Stomach smooth muscle (tissue), 2 donors: Measurements from ENCODE around the gene VPS9D1.

ENCODE experiments used
- H3K27ac ChIP-seq: one replicate; pipeline ENCODE4 v1.7.0; 2013; ENCODE audit warnings: mild to moderate bottlenecking, low read length, inconsistent platforms
- H3K27me3 ChIP-seq, 2 donors: one replicate each; pipeline ENCODE4 v1.7.0; 2013; ENCODE audit warnings: low read length in 2 of 2; ENCODE audit not compliant: insufficient read depth in 2 of 2, control insufficient read depth in 1 of 2
- H3K36me3 ChIP-seq, 2 donors: one replicate each; pipeline ENCODE4 v1.7.0; 2013; ENCODE audit warnings: low read length in 2 of 2; ENCODE audit not compliant: control insufficient read depth in 2 of 2, insufficient read depth in 2 of 2
- H3K4me1 ChIP-seq: one replicate; pipeline ENCODE4 v1.7.0; 2013; ENCODE audit warnings: low read length; ENCODE audit not compliant: control insufficient read depth, insufficient read depth
- H3K4me3 ChIP-seq, 2 donors: one replicate each; pipeline ENCODE4 v1.7.0; 2013; ENCODE audit warnings: low read length in 2 of 2
- H3K9ac ChIP-seq, 2 donors: one replicate each; pipeline ENCODE4 v1.7.0; 2013; ENCODE audit warnings: low read length in 2 of 2, mild to moderate bottlenecking in 1 of 2
- H3K9me3 ChIP-seq, 2 donors: one replicate each; pipeline ENCODE4 v1.7.0; 2013; ENCODE audit warnings: low read length in 2 of 2; ENCODE audit not compliant: control insufficient read depth in 2 of 2
- donor health status: healthy.
- donor health status: Pancreatic carcinoma.

VPS9D1 gene

GRCh38 chr16:89744813-89745212, 24.1 kb upstream of the VPS9D1 start:
- Histone ChIP-seq H3K4me3 (no peak overlapping the region), H3K9ac (no peak overlapping the region), H3K4me1 (no peaks in the 10 kb centered on the region), H3K9me3 (no peaks in the 10 kb centered on the region), H3K27ac (no peak overlapping the region), H3K36me3 (peaks cover 2 to 4% of the 10 kb centered on the region in 2 donors), H3K27me3 (no peaks in the 10 kb centered on the region)

GRCh38 chr16:89742948-89743347, 22.2 kb upstream of the VPS9D1 start:
- peaks cover 20% of the 10 kb centered on the region in 2 donors for H3K36me3 ChIP-seq

GRCh38 chr16:89741342-89742014, 20.8 kb upstream of the VPS9D1 start:
- Histone ChIP-seq H3K27me3 (no peaks in the 10 kb centered on the region), H3K9ac (no peak overlapping the region), H3K4me1 (no peaks in the 10 kb centered on the region), H3K27ac (no peak overlapping the region), H3K36me3 (peaks cover 30 to 33% of the 10 kb centered on the region in 2 donors), H3K9me3 (no peaks in the 10 kb centered on the region), H3K4me3 (no peak overlapping the region)

More at GRCh38 chr16:89742948-89743347, 22.2 kb upstream of the VPS9D1 start:
- Histone ChIP-seq H3K27ac (no peak overlapping the region), H3K9me3 (no peaks in the 10 kb centered on the region), H3K4me1 (no peaks in the 10 kb centered on the region), H3K4me3 (no peak overlapping the region), H3K27me3 (no peaks in the 10 kb centered on the region), H3K9ac (peak overlapping the region in 1 of 2 donors; percentile 29)

- no peak overlapping the region for H3K9ac ChIP-seq
- no peaks in the 10 kb centered on the region for H3K27me3 ChIP-seq
- H3K27ac ChIP-seq: no peak overlapping the region
- peaks cover 40 to 42% of the 10 kb centered on the region in 2 donors for H3K36me3 ChIP-seq
- no peaks in the 10 kb centered on the region for H3K9me3 ChIP-seq
- no peaks in the 10 kb centered on the region for H3K4me1 ChIP-seq
- H3K4me3 ChIP-seq: no peak overlapping the region
These were observed 18.7 kb upstream of the VPS9D1 start for GRCh38 chr16:89739383-89739782.

- H3K27ac ChIP-seq: no peak overlapping the region
- H3K36me3 ChIP-seq: peaks cover 44 to 47% of the 10 kb centered on the region in 2 donors
- no peaks in the 10 kb centered on the region for H3K27me3 ChIP-seq
- H3K4me3 ChIP-seq: no peak overlapping the region
- no peak overlapping the region for H3K9ac ChIP-seq
- H3K4me1 ChIP-seq: no peaks in the 10 kb centered on the region
- H3K9me3 ChIP-seq: no peaks in the 10 kb centered on the region
These were observed 18.0 kb upstream of the VPS9D1 start for GRCh38 chr16:89738538-89739317.

- Histone ChIP-seq H3K27me3 (no peaks in the 10 kb centered on the region), H3K36me3 (peaks cover 51 to 54% of the 10 kb centered on the region in 2 donors), H3K4me3 (no peak overlapping the region), H3K4me1 (no peaks in the 10 kb centered on the region), H3K9me3 (no peaks in the 10 kb centered on the region), H3K27ac (no peak overlapping the region), H3K9ac (no peak overlapping the region)
These were observed 17.3 kb upstream of the VPS9D1 start for GRCh38 chr16:89738072-89738377.

- H3K36me3 ChIP-seq: peaks cover 55 to 56% of the 10 kb centered on the region in 2 donors
- H3K4me1 ChIP-seq: no peaks in the 10 kb centered on the region
- no peaks in the 10 kb centered on the region for H3K9me3 ChIP-seq
- H3K27me3 ChIP-seq: no peaks in the 10 kb centered on the region
- H3K27ac ChIP-seq: no peak overlapping the region
- no peak overlapping the region for H3K9ac ChIP-seq
- no peak overlapping the region for H3K4me3 ChIP-seq
These were observed 16.8 kb upstream of the VPS9D1 start for GRCh38 chr16:89737341-89738071.

GRCh38 chr16:89736554-89736953, 15.9 kb upstream of the VPS9D1 start:
- Histone ChIP-seq H3K27me3 (no peaks in the 10 kb centered on the region), H3K4me3 (no peak overlapping the region), H3K4me1 (no peaks in the 10 kb centered on the region), H3K36me3 (peaks cover 61 to 64% of the 10 kb centered on the region in 2 donors), H3K27ac (no peak overlapping the region), H3K9me3 (no peaks in the 10 kb centered on the region), H3K9ac (no peak overlapping the region)

- H3K36me3 ChIP-seq: peaks cover 62 to 68% of the 10 kb centered on the region in 2 donors
- H3K9me3 ChIP-seq: no peaks in the 10 kb centered on the region
- H3K4me1 ChIP-seq: peaks cover 2% of the 10 kb centered on the region
- H3K27me3 ChIP-seq: no peaks in the 10 kb centered on the region
- H3K4me3 ChIP-seq: no peak overlapping the region
- H3K9ac ChIP-seq: no peak overlapping the region
- no peak overlapping the region for H3K27ac ChIP-seq
These were observed 13.1 kb upstream of the VPS9D1 start for GRCh38 chr16:89733792-89734191.

GRCh38 chr16:89733322-89733721, 12.6 kb upstream of the VPS9D1 start:
- H3K9me3 ChIP-seq: no peaks in the 10 kb centered on the region
- H3K27ac ChIP-seq: no peak overlapping the region
- H3K36me3 ChIP-seq: peaks cover 59 to 65% of the 10 kb centered on the region in 2 donors
- no peaks in the 10 kb centered on the region for H3K27me3 ChIP-seq
- no peak overlapping the region for H3K4me3 ChIP-seq
- peaks cover 2% of the 10 kb centered on the region for H3K4me1 ChIP-seq
- H3K9ac ChIP-seq: no peak overlapping the region
